Activated T-helper 1 cell treated with anti-CD3 and anti-CD28 coated beads, Interleukin-2, amount 50 U/mL, for 16 hours (primary cell): ENCODE results near the gene SPATA13.

Source experiments
- DNase-seq, 2 donors: peaks; one replicate each; pipeline ENCODE4 v3.0.0-alpha.2; 2020; ENCODE audit warnings: low read depth in 1 of 2, low spot score in 1 of 2

SPATA13 gene

DNA sequence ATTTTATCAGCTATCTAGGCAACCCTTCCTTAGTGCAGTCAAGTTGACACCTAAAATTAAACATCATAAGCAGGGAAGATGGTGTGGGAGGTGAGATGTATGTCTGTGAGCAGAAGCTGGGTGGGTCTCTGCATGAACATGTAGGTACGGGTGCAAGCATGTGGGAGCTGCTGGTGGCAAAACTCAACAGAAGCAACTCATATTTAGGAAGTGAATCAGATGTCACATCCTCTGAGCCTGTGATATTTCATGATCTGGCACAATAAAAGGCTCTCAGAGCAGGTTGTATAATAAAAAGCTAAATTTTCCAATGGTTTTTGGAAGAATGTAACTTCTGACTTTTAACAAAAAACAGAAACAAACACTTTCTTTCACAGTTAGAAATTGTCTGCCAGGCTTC lies 193.2 kb downstream of the SPATA13 start:
- no peak for DNase-seq

DNA sequence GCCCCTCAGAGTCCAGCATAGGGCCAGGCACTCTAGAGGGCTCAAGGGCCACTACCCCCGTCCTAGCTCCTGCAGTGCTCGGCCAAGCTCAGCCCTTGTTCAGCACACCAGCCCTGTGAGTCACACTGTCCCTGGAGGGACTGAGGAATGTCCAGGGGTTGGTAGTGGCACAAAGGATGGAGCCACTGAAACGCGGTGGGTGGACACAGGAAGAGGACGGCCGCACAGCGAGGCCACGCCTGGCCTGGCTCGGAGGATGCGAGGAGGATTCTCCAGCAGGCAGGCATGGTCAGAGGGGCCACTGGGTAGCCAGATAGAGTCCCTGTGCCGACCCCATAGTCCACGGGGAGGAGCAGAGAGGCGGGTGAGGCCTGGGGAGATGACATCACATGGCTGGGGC lies 194.6 kb downstream of the SPATA13 start:
- no peak for DNase-seq

DNA sequence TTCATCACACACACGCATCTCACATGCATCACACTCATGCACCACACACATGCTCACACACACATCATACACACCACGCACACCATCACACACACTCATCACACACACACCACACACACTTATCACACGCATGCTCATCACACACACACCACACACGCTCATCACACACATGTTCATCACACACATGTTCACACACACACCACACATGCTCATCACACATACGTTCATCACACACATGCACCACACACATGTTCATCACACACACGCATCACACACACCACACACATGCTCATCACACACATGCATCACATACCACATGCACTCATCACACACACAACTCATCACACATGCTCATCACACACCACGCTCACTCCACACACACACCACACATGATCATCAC lies 195.8 kb downstream of the SPATA13 start:
- DNase-seq, result no peak
